HepG2 (cell line): Measurements from ENCODE around the gene RAB5B. TPM values are rescaled to one million over a fixed set of nuclear protein-coding genes. Genes with fewer than 3 reads are reported as not detected.

Experiments
- AKAP8 ChIP-seq: sonication (generic); formaldehyde crosslinking; IDR thresholded peaks from 2 replicates; pipeline ENCODE4 v1.5.1; 2020; ENCODE audit warnings: mild to moderate bottlenecking, missing genetic modification reagents
- ATM ChIP-seq: fragments of 450-650 bp; IDR thresholded peaks from 2 replicates; pipeline ENCODE4 v1.7.1; 2017; ENCODE audit warnings: mild to moderate bottlenecking, borderline replicate concordance
- DRAP1 ChIP-seq: IDR thresholded peaks from 2 replicates; pipeline ENCODE4 v1.6.1; 2016; ENCODE audit warnings: missing genetic modification reagents, missing compliant biosample characterization
- GLMP ChIP-seq: sonication (generic); formaldehyde crosslinking; IDR thresholded peaks from 2 replicates; pipeline ENCODE4 v1.9.0; 2021; ENCODE audit warnings: missing genetic modification reagents, mild to moderate bottlenecking, borderline replicate concordance
- GMEB1 ChIP-seq: sonication (generic); formaldehyde crosslinking; IDR thresholded peaks from 2 replicates; pipeline ENCODE4 v1.5.1; 2020; ENCODE audit warnings: missing genetic modification reagents, mild to moderate bottlenecking, borderline replicate concordance
- JARID2 ChIP-seq: sonication (generic); formaldehyde crosslinking; IDR thresholded peaks from 2 replicates; pipeline ENCODE4 v1.8.1; 2023; ENCODE audit warnings: missing genetic modification reagents, inconsistent platforms; ENCODE audit not compliant: insufficient replicate concordance
- KAT8 ChIP-seq: IDR thresholded peaks from 2 replicates; pipeline ENCODE4 v1.6.1; 2016; ENCODE audit warnings: missing genetic modification reagents, missing compliant biosample characterization
- MED13 ChIP-seq: sonication (generic); formaldehyde crosslinking; IDR thresholded peaks from 2 replicates; pipeline ENCODE4 v1.5.0; 2020; ENCODE audit warnings: missing genetic modification reagents
- MEF2D ChIP-seq: sonication (generic); formaldehyde crosslinking; IDR thresholded peaks from 2 replicates; pipeline ENCODE4 v1.5.1; 2020; ENCODE audit warnings: mild to moderate bottlenecking, missing genetic modification reagents
- RXRB ChIP-seq: IDR thresholded peaks from 2 replicates; pipeline ENCODE4 v1.6.1; 2016; ENCODE audit warnings: borderline replicate concordance, missing genetic modification reagents, missing compliant biosample characterization
- SOX13 ChIP-seq, 3 experiments: fragments of 450-650 bp in 1 of 3; sonication (generic) in 1 of 3; formaldehyde crosslinking in 1 of 3; IDR thresholded peaks in 2 of 3; conservative IDR thresholded peaks in 1 of 3; 2 replicates each; pipeline versions ENCODE4 v1.5.0 to v1.6.1; 2016 to 2020; ENCODE audit warnings: antibody characterized with exemption in 1 of 3, mild to moderate bottlenecking in 1 of 3, missing compliant biosample characterization in 1 of 3, missing genetic modification reagents in 1 of 3, moderate library complexity in 1 of 3
- SOX6 ChIP-seq, 2 experiments: fragments of 450-650 bp in 1 of 2; sonication (generic) in 1 of 2; formaldehyde crosslinking in 1 of 2; IDR thresholded peaks; 2 replicates each; pipeline versions ENCODE4 v1.4.0 to v1.6.1; 2017 to 2020; ENCODE audit warnings: antibody characterized with exemption in 1 of 2, mild to moderate bottlenecking in 1 of 2, missing genetic modification reagents in 1 of 2
- SP2 ChIP-seq: sonication (generic); formaldehyde crosslinking; IDR thresholded peaks from 2 replicates; pipeline ENCODE4 v1.5.1; 2020; ENCODE audit warnings: mild to moderate bottlenecking, missing genetic modification reagents
- U2AF1 ChIP-seq: fragments of 200-400 bp; formaldehyde crosslinking; optimal IDR thresholded peaks from 2 replicates; pipeline ENCODE3; 2017; ENCODE audit warnings: mild to moderate bottlenecking, low read depth, low read length
- ZBTB7B ChIP-seq: sonication (generic); formaldehyde crosslinking; IDR thresholded peaks from 2 replicates; pipeline ENCODE4 v1.4.0; 2020; ENCODE audit warnings: missing genetic modification reagents
- ZFP36L1 ChIP-seq: sonication (generic); formaldehyde crosslinking; IDR thresholded peaks from 2 replicates; pipeline ENCODE4 v1.8.0; 2022; ENCODE audit warnings: mild to moderate bottlenecking, missing genetic modification reagents, moderate library complexity
- ZFP41 ChIP-seq: sonication (generic); formaldehyde crosslinking; IDR thresholded peaks from 2 replicates; pipeline ENCODE4 v1.4.0; 2020; ENCODE audit warnings: mild to moderate bottlenecking, missing genetic modification reagents, borderline replicate concordance
- ZNF34 ChIP-seq: sonication (generic); formaldehyde crosslinking; IDR thresholded peaks from 2 replicates; pipeline ENCODE4 v1.4.0; 2020; ENCODE audit warnings: mild to moderate bottlenecking, missing genetic modification reagents, borderline replicate concordance
- ZNF350 ChIP-seq: sonication (generic); formaldehyde crosslinking; IDR thresholded peaks from 2 replicates; pipeline ENCODE4 v1.4.0; 2020; ENCODE audit warnings: mild to moderate bottlenecking, low read depth, missing genetic modification reagents, borderline replicate concordance
- ZNF510 ChIP-seq: sonication (generic); formaldehyde crosslinking; IDR thresholded peaks from 2 replicates; pipeline ENCODE4 v1.4.0; 2020; ENCODE audit warnings: low read depth, mild to moderate bottlenecking, missing genetic modification reagents
- ZNF577 ChIP-seq: sonication (generic); formaldehyde crosslinking; IDR thresholded peaks from 2 replicates; pipeline ENCODE4 v1.4.0; 2020; ENCODE audit warnings: mild to moderate bottlenecking, low read depth, missing genetic modification reagents, borderline replicate concordance
- ZNF7 ChIP-seq: IDR thresholded peaks from 2 replicates; pipeline ENCODE4 v1.6.1; 2016; ENCODE audit warnings: missing biosample characterization, missing genetic modification reagents
- ZNF790 ChIP-seq: sonication (generic); formaldehyde crosslinking; IDR thresholded peaks from 2 replicates; pipeline ENCODE4 v1.8.0; 2022; ENCODE audit warnings: missing genetic modification reagents, mild to moderate bottlenecking, borderline replicate concordance
- polyA plus RNA-seq, 8 experiments: library from polyadenylated mRNA; depleted of rRNA in 3 of 8; stranded (reverse) in 7 of 8; unstranded in 1 of 8; fragments of >200 nt; fragmentation: Illumina TruSeq in 4 of 8; extraction: Trizol in 4 of 8; gene quantifications; 2 replicates each; pipeline versions ENCODE4 v1.2.1 to v1.2.3, GENCODE V29; 2011 to 2016; ENCODE audit warnings: low read depth in 4 of 8, missing spikeins in 1 of 8, mixed read lengths in 1 of 8; ENCODE audit not compliant: insufficient read depth in 1 of 8
- total RNA-seq, 5 experiments: library from RNA; depleted of rRNA; stranded (reverse); fragments of >200 nt; fragmentation: Illumina TruSeq; extraction: Trizol; gene quantifications; 2 replicates each; pipeline ENCODE4 v1.2.3, GENCODE V29; 2016; ENCODE audit warnings: low read depth in 1 of 5
- TF ChIP-seq, protein P1 (sequence below): sonication (generic); formaldehyde crosslinking; IDR thresholded peaks from 2 replicates; pipeline ENCODE4 v1.8.1; 2023; ENCODE audit warnings: mild to moderate bottlenecking, missing genetic modification reagents

Gene RAB5B
- total and polyA plus RNA-seq, 2 of the 13 experiments (the other 11 are each of a cell fraction or from before 2014, with no cell fraction given), result 26.0 to 68.3 TPM

DNA sequence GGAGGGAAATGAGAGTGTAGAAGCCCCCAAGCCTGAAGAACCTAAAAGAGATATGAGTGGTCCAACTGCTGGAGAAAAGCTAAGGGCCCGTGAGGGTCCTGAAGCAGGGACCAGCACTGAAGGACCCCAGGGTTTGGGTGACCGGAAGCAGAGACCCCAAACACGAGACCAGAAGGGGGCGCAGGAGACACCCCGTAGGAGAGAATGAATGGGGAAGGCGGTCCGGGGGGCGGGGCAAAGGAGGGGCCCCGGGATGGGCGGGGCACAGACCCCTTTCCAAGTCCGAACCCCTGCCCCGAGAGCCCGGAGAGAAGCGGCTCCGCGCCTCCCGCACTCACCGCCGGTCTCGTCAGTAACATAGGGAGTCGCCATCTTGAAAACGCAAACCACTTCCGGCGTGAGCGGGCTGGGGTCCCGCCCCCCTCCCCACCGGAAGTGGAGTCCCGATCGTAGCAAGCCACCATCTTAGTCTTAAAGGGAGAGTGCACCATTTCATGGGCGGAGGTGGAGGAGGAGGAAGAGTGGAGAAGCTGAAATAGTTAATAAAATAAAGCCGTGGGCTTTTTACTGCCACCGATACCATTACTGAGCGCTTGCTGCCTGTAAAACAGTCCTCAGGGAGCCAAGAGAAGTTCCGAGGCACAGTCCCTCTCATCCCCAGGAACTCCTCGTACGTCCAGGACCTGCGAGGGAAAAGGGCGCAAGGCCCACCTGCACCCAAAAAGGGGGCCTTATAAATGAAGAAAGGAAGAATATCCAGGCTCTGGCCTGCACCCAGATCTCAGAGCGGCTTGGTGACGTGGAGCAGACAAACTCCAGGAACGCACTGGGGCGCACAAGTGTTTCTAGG lies 46.9 kb upstream of the RAB5B start (continued):
- TF ChIP-seq JARID2 (CRISPR knock-in tag) (no peak), SP2 (CRISPR knock-in tag) (peak; percentile 70), MEF2D (no peak), RXRB (CRISPR knock-in tag) (no peak), ZNF350 (CRISPR knock-in tag) (no peak), ATM (no peak), SOX13 (IDR thresholded peaks at IDR 0.05) (no peak), SOX13 (CRISPR knock-in tag; conservative IDR thresholded peaks at IDR 0.05 in 1 of 2, IDR thresholded peaks at IDR 0.05 in 1 of 2) (no peak), SOX6 (IDR thresholded peaks at IDR 0.05) (no peak), SOX6 (CRISPR knock-in tag; IDR thresholded peaks at IDR 0.05) (no peak), AKAP8 (CRISPR knock-in tag) (no peak), MED13 (peak; percentile 16; the same call in 1 of the 2 replicates), U2AF1 (no peak), ZNF34 (no peak), ZNF577 (no peak), ZNF790 (CRISPR knock-in tag) (no peak), GMEB1 (no peak), ZFP36L1 (CRISPR knock-in tag) (no peak), ZNF510 (CRISPR knock-in tag) (no peak), ZFP41 (no peak), GLMP (CRISPR knock-in tag) (no peak), ZNF7 (no peak), DRAP1 (CRISPR knock-in tag) (peak; percentile 32; the same call in 1 of the 2 replicates), ZBTB7B (CRISPR knock-in tag) (peak; percentile 94), KAT8 (peak; percentile 89)
- TF ChIP-seq, protein P1, sequence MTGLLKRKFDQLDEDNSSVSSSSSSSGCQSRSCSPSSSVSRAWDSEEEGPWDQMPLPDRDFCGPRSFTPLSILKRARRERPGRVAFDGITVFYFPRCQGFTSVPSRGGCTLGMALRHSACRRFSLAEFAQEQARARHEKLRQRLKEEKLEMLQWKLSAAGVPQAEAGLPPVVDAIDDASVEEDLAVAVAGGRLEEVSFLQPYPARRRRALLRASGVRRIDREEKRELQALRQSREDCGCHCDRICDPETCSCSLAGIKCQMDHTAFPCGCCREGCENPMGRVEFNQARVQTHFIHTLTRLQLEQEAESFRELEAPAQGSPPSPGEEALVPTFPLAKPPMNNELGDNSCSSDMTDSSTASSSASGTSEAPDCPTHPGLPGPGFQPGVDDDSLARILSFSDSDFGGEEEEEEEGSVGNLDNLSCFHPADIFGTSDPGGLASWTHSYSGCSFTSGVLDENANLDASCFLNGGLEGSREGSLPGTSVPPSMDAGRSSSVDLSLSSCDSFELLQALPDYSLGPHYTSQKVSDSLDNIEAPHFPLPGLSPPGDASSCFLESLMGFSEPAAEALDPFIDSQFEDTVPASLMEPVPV (CRISPR knock-in tag), result no peak
